GM18868 (cell line): ENCODE measurements around the gene TMEM245.

Source experiments
- ATAC-seq: cut with Tn5 transposase; IDR thresholded peaks from one replicate; pipeline ENCODE4 v1.9.1; 2021; ENCODE audit warnings: mild to moderate bottlenecking, moderate library complexity; ENCODE audit not compliant: unreplicated experiment

The TMEM245 gene

DNA sequence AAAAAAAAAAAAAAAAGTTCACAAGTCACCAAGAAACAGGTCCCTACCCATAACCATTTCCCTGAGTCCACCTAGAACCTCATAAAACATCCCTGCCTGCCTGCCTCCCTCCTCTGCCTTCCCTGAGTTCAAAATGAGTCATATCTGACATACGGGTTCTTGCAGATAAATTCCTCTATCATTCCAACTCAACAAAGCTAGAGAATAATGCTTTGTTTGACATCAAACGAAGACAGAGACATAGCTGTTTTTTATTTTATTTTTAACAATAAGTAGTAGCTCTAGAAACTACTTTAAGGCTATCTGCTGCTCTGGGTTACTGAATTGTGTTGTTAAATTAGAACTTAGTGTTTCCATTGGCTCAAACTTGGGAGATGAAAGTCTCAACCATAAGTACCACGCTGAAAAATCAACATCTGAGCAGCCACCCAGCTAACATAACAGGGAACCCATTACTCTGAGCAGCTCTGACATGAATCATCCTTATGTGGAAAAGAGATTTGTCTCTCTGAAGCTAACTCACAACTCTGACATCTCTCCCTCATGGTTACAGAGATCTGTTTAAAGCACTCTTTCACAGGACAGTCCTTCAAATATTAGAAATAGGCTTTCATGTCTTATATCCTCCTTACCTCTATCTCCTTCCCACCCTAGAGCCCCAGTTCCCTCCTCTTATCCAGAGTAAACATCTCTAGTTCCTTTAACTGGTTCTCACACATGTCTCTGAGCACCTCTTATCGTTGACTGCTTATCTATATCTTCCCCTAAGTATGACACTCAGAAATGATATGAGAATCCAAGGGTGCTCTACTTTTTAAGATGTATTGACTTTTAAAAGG lies 12.1 kb downstream of the TMEM245 start:
- ATAC-seq = no peak

DNA sequence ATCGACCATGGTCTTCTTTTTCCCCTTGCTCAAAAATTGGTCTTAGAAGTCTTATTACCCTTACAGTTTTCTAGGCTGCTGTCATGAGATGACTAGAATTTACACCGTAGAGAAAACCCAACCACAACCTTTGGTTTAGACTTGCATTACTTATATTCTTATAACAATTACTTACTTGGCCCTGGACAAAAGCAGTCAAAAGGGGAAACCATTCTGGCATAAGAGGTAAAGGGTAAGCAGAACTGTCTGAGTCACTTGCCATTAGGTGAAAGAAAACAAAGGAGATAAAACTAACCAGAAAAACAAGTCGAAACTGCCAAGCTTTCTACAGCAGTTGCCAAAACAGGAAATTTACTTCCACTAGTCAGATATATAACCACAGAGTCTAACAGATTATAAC lies 17.9 kb downstream of the TMEM245 start:
- peak; percentile 79 for ATAC-seq

GRCh38 chr9:109101202-109101595 lies 18.5 kb downstream of the TMEM245 start:
- no peak for ATAC-seq

- no peak for ATAC-seq
Observed at GRCh38 chr9:109100543-109101201, 19.1 kb downstream of the TMEM245 start.

DNA sequence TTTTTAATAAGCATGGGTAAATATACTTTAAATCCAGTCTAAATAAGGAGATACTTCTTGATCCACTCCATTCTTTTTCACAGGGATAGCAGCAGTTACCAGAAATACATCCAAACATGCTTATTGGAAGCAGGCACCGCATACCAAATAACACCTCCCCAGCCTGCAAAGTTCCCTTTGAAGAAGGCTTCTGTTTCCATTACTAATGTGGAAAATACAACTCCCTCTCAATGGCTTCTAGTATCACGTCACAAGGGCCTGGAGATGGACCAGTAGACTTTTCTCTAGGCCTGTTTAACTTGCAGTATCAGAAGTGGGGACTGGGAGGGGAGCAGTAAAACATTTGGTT lies 20.8 kb downstream of the TMEM245 start:
- ATAC-seq = no peak

- peak; percentile 42 for ATAC-seq
Observed at GRCh38 chr9:109098171-109098959, 21.4 kb downstream of the TMEM245 start.

DNA sequence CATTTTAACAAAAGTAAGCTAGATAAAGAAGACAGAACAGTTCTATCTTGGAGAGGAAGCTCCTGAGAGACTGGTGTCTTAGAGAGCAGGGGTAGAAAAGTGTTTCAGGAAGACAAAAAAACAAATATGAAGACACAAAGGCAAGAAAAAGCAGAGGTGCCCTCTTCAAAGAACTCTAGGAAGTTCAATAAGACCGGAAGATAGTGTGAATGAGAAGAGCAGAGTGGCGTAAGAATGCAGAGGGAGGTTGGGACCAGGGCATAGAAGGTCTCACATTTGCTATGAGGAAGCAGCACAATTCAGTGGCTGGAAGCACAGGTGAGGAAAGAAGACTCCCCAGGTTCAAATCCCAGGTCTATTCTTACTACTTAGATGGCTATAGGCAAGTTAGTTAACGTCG lies 22.6 kb downstream of the TMEM245 start:
- no peak for ATAC-seq

GRCh38 chr9:109095321-109095720 lies 24.4 kb downstream of the TMEM245 start:
- ATAC-seq = no peak

DNA sequence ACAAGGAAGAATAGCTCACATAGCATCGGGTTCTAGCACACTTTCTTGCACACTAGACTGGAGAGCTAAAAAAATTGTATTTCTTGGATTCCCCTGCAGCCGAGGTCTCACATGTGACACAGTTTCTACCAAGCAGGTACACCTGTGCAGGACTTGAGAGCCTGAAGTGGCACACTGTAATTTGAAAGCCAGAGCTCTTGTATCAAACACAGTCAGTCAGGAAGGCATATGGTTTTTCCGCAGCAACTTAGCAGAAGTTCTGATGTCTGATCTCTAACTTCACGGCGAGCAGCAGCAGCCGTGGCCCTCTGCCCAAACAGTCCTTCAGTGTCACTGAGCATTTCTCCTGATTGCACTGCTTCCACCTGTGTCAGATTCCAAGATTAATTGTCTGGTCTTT lies 25.5 kb downstream of the TMEM245 start:
- no peak for ATAC-seq

- no peak for ATAC-seq
Observed at GRCh38 chr9:109092587-109092986, 27.2 kb downstream of the TMEM245 start.

DNA sequence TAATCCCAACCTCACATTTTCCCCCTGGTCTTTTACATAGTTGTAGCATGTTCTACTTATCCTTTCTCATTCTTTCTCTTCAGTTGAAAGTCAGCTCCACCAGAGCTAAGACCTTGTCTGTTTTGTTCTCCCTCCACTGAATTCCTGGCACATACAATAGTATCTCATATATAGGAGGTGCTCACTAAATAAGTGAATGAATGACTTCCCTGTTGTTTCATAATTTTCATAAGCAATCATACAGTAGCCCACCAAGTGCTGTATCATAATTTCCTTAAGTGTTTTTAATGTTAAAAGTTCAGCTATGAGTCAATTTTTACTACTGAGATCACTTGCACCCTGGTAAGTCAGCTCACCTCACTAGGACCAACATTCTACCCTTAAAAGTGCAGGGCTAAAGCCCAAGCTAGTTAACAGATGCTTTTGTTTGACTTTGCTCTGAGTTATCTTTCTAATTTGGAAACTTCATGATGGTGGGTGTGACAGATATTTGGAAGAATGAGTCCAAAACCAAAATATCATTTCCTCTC lies 27.6 kb downstream of the TMEM245 start:
- no peak for ATAC-seq

- ATAC-seq = no peak
Observed at GRCh38 chr9:109088221-109088620, 31.5 kb downstream of the TMEM245 start.

DNA sequence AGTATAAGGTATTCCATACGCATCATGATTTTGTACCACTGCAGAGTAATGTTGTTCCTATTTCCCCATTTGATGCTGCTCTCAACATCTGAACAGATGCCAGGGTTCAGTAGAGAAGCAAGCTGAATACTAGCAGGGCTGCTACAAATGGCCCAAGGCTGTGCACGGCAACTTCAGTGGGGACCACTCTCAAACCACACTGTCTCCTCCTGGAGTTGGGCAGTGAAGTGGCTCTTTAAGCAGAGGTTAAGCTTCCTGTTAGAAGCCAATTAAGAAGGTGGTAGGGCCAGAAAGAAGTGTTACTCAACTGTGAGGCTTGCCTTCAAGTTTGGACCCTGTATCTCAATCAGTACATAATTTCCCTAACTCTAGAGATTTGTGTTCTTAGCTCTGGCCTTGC lies 32.0 kb downstream of the TMEM245 start:
- no peak for ATAC-seq

- peak; percentile 98 for ATAC-seq
Observed at GRCh38 chr9:109086221-109086620, 33.5 kb downstream of the TMEM245 start.

DNA sequence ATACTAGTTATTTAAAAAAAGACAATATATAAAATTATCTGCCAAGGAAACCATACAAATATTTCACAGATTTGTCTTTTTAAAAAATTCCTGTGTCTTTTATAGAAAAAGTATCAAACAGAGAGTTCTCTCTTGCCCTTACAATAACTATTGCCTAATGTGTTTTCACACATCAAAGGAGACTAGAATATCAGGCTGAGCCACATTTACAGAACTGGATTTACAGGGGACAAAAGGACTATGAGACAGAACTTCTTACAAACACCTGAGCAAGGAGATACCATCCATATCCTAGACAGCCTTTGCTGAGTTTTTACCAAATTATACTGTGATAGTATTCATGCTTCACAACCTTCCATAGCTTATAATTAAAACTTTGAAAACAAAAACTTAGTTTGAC lies 34.2 kb downstream of the TMEM245 start:
- ATAC-seq = no peak

DNA sequence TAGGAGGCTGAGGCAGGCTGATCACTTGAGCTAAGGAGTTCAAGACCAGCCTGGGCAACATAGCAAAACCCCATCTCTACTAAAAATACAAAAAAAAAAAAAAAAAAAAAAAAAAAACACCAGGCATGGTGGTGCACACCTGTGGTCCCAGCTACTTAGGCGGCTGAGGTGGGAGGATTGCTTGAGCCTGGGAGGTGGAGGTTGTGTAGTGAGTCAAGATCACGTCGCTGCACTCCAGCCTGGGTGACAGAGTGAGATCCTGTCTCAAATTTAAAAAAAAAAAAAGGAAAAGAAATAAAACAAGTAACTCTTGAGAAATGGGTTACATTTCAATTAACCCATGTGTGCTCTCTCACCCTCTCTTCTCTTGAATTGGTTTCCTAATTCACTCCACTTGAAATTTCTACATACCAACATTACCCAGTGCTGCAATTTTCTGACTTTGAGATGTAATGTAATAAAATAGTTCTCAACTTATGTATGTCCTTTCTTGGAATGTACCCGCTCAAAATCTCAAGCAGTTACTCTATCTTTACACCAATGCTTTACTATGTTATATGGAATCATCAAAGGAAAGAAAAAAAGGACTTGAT lies 35.8 kb downstream of the TMEM245 start:
- ATAC-seq = no peak

DNA sequence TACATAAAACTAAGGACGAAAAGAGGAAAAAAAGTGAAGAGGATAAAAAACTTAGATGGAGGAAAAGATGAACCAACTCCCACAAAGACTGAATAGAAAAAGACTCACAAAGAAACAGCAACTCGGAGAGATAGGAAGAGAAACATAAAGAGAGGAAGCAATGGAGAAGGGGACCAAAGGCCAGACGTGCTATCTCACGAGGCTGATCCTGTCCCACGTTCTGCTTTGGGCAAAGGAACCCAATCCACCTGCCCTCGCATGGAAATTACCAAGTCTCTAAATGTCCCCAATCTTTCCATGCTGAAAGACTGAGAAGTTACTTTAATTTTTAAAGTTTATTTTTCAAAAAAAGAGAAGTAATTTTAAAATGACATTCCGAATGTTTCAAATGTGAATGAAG lies 36.6 kb downstream of the TMEM245 start:
- no peak for ATAC-seq

- ATAC-seq = no peak
Observed at GRCh38 chr9:109082091-109082620, 37.6 kb downstream of the TMEM245 start.

DNA sequence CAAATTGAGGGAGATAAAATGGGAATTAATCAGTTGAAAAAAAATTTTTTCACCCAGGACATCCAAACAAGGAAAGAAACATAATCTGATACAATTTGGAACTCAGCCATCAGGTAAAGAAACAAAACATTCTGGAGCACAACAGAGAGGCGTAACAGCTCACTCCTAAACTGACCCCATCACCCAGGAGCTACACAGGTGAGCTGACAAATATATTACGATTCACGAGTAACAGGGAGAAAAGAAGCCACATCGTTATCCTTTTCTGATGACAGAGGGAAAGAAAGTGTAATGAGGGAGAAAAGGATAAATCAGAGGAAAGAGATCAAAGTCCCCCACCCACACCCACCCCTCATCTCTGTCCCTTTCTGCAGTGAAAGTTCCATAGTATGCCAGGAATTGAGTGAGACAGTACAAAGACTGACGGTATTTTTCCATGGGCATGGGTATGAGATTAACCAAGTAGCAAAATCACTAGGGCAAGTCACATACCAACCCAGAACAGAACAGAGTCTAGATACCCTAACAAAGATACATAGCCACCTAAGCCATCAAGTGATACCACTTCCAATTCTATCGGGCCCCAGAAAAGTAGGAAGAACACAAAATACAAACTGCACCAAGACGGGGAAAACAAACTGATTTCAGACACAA lies 45.4 kb downstream of the TMEM245 start:
- no peak for ATAC-seq

DNA sequence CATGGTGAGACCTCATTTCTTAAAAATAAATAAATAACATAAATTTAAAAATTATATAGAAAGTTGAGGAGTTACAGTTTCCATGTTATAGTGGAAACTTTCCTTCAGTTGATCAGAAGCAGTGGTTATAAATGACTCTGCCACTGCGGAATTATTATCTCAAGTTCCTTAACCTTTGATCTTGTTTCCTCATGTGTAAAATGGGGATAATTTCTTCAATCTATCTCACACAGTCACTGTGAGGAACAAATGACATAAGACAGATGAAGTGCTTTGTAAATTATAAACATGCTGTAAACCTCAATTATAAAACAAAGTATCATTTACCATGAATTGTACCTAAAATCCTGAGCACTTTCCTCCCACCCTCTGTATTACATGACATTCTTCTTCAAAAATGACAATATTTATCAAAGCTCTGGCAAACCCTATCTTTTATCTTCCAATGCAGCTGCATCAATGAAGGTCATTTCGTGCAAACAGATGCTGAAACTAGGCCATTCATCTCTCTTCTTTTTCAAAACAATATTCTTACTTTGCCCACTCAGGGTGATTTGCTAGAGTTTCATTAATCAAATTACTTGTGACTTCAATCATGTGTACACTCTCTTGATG lies 46.8 kb downstream of the TMEM245 start:
- no peak for ATAC-seq
